ENCODE data around the gene AURKAIP1.
"Not testable (repeated sequence)": the region's sequence is repeated elsewhere in the genome, so short reads cannot be mapped to it uniquely, and the experiment has no call there.

GRCh38 chr1:1412311-1412902, 37.4 kb upstream of the AURKAIP1 start:
- TF ChIP-seq POLR2A, CTCF (IDR thresholded peaks at IDR 0.05): not testable (repeated sequence)

Data from testis (tissue), 2 donors.